Gastroesophageal sphincter (tissue), 4 donors: ENCODE measurements around the gene CEMIP. TPM values are rescaled to one million over a fixed set of nuclear protein-coding genes. Genes with fewer than 3 reads are reported as not detected.

ENCODE experiments used
- ATAC-seq: fragments of 150-250 bp; one replicate; pipeline ENCODE4 v1.9.1; 2016; ENCODE audit warnings: mild to moderate bottlenecking, moderate library complexity
- H3K27ac ChIP-seq, 4 donors: fragments of 200-600 bp; sonication (generic) in 3 of 4; 1 replicate in 3 of 4; 2 replicates in 1 of 4; pipeline ENCODE4 v1.5.1; 2016 to 2019
- H3K27me3 ChIP-seq: fragments of 200-600 bp; sonication (generic); one replicate; pipeline ENCODE4 v1.5.1; 2019
- H3K36me3 ChIP-seq, 2 donors: fragments of 200-600 bp; sonication (generic); one replicate each; pipeline ENCODE4 v1.5.1; 2019; ENCODE audit warnings: control low read depth in 1 of 2
- H3K4me1 ChIP-seq, 3 donors: fragments of 200-600 bp; sonication (generic); 1 replicate in 2 of 3; 2 replicates in 1 of 3; pipeline ENCODE4 v1.5.1; 2016 to 2019; ENCODE audit warnings: control low read depth in 2 of 3
- H3K4me3 ChIP-seq, 2 donors: fragments of 200-600 bp; sonication (generic); one replicate each; pipeline ENCODE4 v1.5.1; 2019; ENCODE audit warnings: mild to moderate bottlenecking in 1 of 2, moderate library complexity in 1 of 2
- H3K9me3 ChIP-seq, 3 donors: fragments of 200-600 bp; sonication (generic); one replicate each; pipeline ENCODE4 v1.5.1; 2017 to 2019; ENCODE audit warnings: control low read depth in 2 of 3
- CTCF ChIP-seq, 4 experiments: fragments of 200-600 bp in 2 of 4; fragments of 450-650 bp in 2 of 4; sonication (generic) in 1 of 4; IDR thresholded peaks; one replicate each; pipeline ENCODE4 v1.5.1; 2017 to 2019; ENCODE audit warnings: antibody characterized with exemption in 4 of 4, mild to moderate bottlenecking in 2 of 4, moderate library complexity in 2 of 4
- EP300 ChIP-seq: sonication (generic); formaldehyde crosslinking; IDR thresholded peaks from one replicate; pipeline ENCODE4 v1.6.1; 2017; ENCODE audit warnings: antibody characterized with exemption, mild to moderate bottlenecking
- POLR2A ChIP-seq, 2 donors: fragments of 450-650 bp; IDR thresholded peaks; one replicate each; pipeline ENCODE4 v1.6.1; 2017; ENCODE audit warnings: antibody characterized with exemption in 2 of 2, mild to moderate bottlenecking in 2 of 2, moderate library complexity in 1 of 2
- POLR2AphosphoS5 ChIP-seq: sonication (generic); formaldehyde crosslinking; IDR thresholded peaks from one replicate; pipeline ENCODE4 v1.6.1; 2017; ENCODE audit warnings: antibody characterized with exemption
- WGBS, 2 donors: methylation state at CpG; one replicate each; pipeline ENCODE4 v1.1.5; 2018; ENCODE audit warnings: low coverage in 1 of 2; 5-methylcytosine and 5-hydroxymethylcytosine counted together
- total RNA-seq, 4 donors: library from RNA; depleted of rRNA; stranded (reverse); fragments of >200 nt; gene quantifications; one replicate each; pipeline ENCODE4 v1.1.0, GENCODE V29; 2016

Gene CEMIP
- total RNA-seq, 4 donors from 2014 or later = 0.35 to 0.54 TPM; not detected in 2

GRCh38 chr15:80940331-80940730 is 161.2 kb downstream of the CEMIP start:
- Histone ChIP-seq H3K36me3 (peaks cover 0 to 64% of the 10 kb centered on the region in 2 donors), H3K27me3 (no peaks in the 10 kb centered on the region), H3K9me3 (no peaks in the 10 kb centered on the region), H3K4me1 (peaks cover 0 to 29% (median 0%) of the 10 kb centered on the region in 3 donors), H3K4me3 (no peak overlapping the region), H3K27ac (no peak overlapping the region)
- ATAC-seq = no peak
- 100% methylated on average over 1 of the region's 4 CpGs; no CpG with 5 or more reads in 1 of the 2 donors for WGBS, 2 donors
- TF ChIP-seq POLR2A (IDR thresholded peaks at IDR 0.05) (no peak), CTCF (IDR thresholded peaks at IDR 0.05) (no peak), EP300 (no peak), POLR2AphosphoS5 (no peak)

DNA sequence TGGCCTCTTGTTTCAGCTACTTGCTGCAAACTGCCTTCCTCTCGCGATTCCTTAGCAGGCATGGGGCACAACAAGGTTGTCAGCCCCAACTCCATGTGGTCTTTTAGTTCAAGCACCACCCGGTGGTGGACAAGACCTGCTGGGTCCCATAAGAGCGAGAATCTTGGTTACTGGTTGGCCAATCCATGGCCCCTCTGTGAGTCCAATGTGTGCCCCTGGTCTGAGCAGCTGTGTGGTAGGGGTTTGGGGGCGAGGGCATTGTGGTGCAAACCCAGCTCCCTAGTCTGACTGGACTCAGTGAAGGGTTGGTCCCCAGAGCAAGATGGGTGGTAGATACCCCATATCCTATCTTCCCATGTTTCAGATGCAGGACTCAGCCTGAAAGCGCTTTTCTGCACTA is 161.7 kb downstream of the CEMIP start:
- H3K4me3 ChIP-seq = no peak overlapping the region
- H3K27ac ChIP-seq = no peak overlapping the region
- H3K9me3 ChIP-seq = no peaks in the 10 kb centered on the region
- H3K27me3 ChIP-seq = no peaks in the 10 kb centered on the region
- H3K4me1 ChIP-seq = peaks cover 0 to 27% (median 0%) of the 10 kb centered on the region in 3 donors
- WGBS, 2 donors = 94 to 100% methylated on average over 2 to 4 of the region's 6 CpGs
- ATAC-seq = no peak
- H3K36me3 ChIP-seq = peaks cover 0 to 70% of the 10 kb centered on the region in 2 donors
- TF ChIP-seq CTCF (IDR thresholded peaks at IDR 0.05) (no peak), POLR2A (IDR thresholded peaks at IDR 0.05) (no peak), POLR2AphosphoS5 (no peak), EP300 (no peak)

DNA sequence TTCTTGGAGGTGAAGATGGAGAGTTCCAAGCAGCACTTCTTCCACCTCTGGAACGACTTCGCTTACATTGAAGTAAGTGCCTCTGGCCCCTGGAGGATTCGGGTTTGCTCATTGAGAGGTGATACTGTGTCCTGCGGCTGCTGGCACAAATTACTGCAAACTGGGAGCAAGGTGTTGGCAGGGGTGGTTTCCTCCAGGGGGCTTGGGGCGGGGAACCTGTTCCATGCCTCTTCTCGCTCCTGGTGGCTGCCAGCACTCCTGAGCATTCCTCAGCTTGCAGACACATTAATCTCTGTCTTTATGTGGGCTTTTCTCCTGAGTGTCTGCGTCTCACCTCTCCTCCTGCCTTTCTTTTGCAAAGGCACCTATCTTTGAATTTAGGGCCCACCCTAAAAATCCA is 163.1 kb downstream of the CEMIP start:
- 97% methylated on average over 3 of the region's 7 CpGs; no CpG with 5 or more reads in 1 of the 2 donors for WGBS, 2 donors
- peaks cover 0 to 76% of the 10 kb centered on the region in 2 donors for H3K36me3 ChIP-seq
- no peaks in the 10 kb centered on the region for H3K9me3 ChIP-seq
- no peak overlapping the region for H3K27ac ChIP-seq
- H3K4me3 ChIP-seq = no peak overlapping the region
- H3K27me3 ChIP-seq = no peaks in the 10 kb centered on the region
- TF ChIP-seq CTCF (IDR thresholded peaks at IDR 0.05) (no peak), POLR2A (IDR thresholded peaks at IDR 0.05) (no peak), EP300 (no peak), POLR2AphosphoS5 (no peak)
- H3K4me1 ChIP-seq = peaks cover 0 to 24% (median 0%) of the 10 kb centered on the region in 3 donors
- ATAC-seq = no peak

- WGBS, 2 donors = 62 to 67% methylated on average over 7 to 12 of the region's 16 CpGs
- H3K36me3 ChIP-seq = peaks cover 0 to 76% of the 10 kb centered on the region in 2 donors
- H3K4me1 ChIP-seq = peaks cover 0 to 24% (median 0%) of the 10 kb centered on the region in 3 donors
- ATAC-seq = peak; percentile 57
- no peaks in the 10 kb centered on the region for H3K27me3 ChIP-seq
- no peak overlapping the region for H3K4me3 ChIP-seq
- no peaks in the 10 kb centered on the region for H3K9me3 ChIP-seq
- no peak overlapping the region for H3K27ac ChIP-seq
- TF ChIP-seq CTCF (IDR thresholded peaks at IDR 0.05) (no peak), EP300 (no peak), POLR2AphosphoS5 (no peak), POLR2A (IDR thresholded peaks at IDR 0.05) (no peak)
These were observed 163.8 kb downstream of the CEMIP start for GRCh38 chr15:80942746-80943565.

DNA sequence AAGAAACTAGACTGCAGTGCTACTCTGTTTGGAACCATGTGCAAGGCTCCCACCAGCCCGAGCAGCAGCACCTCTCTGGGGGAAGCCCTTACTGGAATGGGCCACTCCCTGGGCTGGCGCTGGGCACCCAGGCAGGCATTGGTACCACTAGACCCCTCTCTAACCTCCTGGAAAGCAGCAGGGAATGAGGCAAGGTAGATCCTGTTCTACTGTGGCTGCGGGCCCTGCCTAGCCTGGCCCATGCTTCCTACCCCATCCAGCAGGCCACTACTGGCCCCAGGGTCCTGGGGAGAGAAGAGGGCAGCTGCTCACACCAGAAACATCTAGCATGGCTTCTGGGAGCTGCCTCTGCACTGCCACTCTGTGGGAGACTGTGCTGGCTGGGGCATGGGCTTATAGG is 165.6 kb downstream of the CEMIP start:
- Histone ChIP-seq H3K4me1 (peaks cover 0 to 19% (median 0%) of the 10 kb centered on the region in 3 donors), H3K27ac (no peak overlapping the region), H3K27me3 (no peaks in the 10 kb centered on the region), H3K9me3 (no peaks in the 10 kb centered on the region), H3K4me3 (no peak overlapping the region), H3K36me3 (peaks cover 0 to 94% of the 10 kb centered on the region in 2 donors)
- no CpG with 5 or more reads among the region's 3 CpGs for WGBS, 2 donors
- no peak for ATAC-seq
- no peak for TF ChIP-seq CTCF (IDR thresholded peaks at IDR 0.05)
- no peak for TF ChIP-seq EP300
- no peak for TF ChIP-seq POLR2AphosphoS5
- no peak for TF ChIP-seq POLR2A (IDR thresholded peaks at IDR 0.05)
